ENCODE data around the gene ADAMTSL1. TPM values are rescaled to one million over a fixed set of nuclear protein-coding genes. Genes with fewer than 3 reads are reported as not detected.

ADAMTSL1 gene
- total RNA-seq, 1 experiment from 2014 or later, result 7.7 TPM

DNA sequence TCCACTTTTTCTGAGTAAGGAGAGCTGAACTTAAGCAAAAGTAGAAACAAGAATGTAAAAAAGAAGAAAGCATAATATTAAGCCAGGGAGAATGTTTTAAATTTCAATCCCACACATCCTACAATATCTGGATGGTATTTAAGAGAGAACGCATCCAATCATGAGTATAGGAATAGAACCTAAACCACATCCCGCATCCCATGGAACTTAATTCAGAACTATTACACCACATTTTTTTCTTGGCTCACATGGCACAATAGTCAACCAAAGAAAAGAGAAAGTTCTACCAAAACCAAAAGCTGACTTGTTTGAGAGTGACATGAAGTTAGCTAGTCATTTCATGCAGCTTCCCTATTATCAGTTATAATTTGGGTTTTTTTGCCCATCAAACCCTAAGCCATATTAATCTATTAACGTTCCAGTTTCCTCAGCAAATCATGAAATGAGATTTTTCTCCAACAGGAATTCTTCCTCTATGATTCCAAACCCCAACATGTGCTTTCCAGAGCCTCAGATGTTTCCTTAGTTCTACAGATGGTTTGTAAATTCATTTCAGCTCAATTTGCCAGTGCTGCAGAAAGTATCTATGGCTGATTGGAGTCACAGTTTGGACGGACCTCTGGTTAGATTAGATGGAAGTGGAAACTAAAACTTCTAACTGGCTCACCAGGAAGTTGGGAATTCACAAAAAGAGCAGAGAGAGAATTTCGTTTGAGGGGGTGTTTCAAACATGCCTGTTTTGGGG, 22.5 kb downstream of the ADAMTSL1 start:
- DNase-seq (ENCODE audit: low read depth), result no peak

DNA sequence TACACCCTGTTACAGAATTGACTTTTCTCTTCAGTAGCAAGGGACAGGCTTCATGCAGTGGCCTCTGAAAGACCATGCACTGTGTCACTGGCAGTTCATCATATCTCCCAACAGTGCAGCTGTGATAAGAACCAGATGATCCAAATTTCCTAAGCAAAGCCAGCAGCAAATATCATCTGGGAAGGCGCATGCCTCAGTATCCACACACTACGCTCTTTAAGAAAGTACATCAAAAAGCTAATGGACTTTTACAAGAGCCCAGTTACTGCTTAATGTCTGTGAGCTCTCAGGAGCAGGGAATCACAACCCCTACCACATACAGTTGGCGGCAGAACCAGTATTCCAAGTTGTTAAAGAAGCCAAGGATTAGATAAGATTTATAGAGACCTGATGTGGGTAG, 25.1 kb downstream of the ADAMTSL1 start:
- no peak for DNase-seq (ENCODE audit: low read depth)

DNA sequence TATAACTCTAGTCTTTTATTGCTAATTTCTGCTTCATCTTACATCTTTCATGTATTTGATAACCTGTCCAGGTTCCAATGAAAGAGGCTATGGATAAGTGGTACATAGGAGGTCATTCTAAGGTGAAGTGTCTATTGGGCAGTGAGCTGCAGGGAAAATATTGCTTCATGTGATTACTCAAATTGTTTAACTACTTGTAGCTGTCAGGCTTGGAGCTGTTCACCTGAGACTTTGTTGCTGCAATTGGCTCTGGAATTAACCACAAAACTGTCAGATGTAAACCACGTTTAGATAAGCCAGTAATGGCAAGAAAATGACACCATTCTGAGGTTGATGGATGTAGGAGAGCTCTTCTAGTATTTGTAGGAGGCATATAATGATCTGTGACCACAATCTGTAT, 26.0 kb downstream of the ADAMTSL1 start:
- DNase-seq (ENCODE audit: low read depth), result peak; percentile 59

GRCh38 chr9:18500451-18500850, 26.5 kb downstream of the ADAMTSL1 start:
- no peak for DNase-seq (ENCODE audit: low read depth)

- DNase-seq (ENCODE audit: low read depth), result no peak
Observed at GRCh38 chr9:18501949-18502348, 28.0 kb downstream of the ADAMTSL1 start.

DNA sequence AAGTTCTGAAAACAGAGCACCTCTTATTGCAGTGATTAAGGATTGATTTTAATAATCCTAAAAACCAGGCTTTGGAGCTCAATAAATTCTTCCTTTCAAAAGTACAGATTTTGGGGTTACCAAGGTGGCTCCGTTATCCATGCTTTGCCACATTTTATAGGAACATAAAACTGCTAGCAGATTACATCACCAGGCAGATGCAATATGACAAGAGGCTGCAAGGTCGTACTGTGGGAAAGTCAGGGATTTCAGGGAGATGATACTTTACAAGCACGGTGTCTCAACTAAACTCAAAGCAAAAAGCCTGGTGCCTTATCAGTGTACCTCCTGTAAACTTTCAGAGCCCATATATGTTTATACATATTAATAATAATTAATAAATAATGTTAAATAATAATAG, 28.6 kb downstream of the ADAMTSL1 start:
- no peak for DNase-seq (ENCODE audit: low read depth)

GRCh38 chr9:18504707-18505106, 30.8 kb downstream of the ADAMTSL1 start:
- no peak for DNase-seq (ENCODE audit: low read depth)

DNA sequence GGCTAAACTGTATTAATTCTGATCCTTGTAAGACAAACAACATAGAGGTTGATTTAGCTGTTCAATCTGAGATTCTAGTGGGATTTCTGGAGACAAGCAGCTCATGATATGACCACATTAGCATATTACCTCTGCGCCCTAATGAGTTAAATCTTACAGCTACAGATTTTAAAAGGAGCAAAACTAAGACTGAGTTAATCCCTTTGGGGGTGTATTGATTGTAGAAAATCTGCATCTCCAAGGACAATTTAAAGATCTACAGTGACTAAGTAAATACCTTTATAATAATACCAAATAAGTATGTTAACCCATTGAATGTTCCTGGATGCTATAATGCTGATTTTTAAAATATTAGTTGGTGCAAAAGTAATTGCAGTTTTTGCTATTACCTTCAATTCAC, 33.2 kb downstream of the ADAMTSL1 start:
- no peak for DNase-seq (ENCODE audit: low read depth)

GRCh38 chr9:18516514-18516913, 42.6 kb downstream of the ADAMTSL1 start:
- no peak for DNase-seq (ENCODE audit: low read depth)

DNA sequence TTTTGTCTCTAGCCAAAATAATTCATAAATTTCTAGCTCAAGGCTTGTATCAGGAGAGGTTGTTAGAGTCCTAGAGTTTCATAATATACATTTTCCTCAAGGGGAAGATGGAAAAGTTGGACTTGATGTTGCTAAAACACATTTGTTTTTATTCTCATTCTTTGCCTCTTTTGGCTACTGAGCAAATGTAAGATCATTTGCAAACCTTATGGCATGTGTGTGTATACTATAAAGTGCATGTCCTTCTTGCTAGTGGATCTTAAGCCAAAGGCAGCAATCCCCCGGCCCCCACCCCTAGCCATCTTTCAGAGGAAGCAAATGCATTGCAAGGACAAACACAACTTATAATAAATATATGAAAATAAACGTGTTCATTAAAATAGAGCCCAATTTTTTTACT, 43.0 kb downstream of the ADAMTSL1 start:
- DNase-seq (ENCODE audit: low read depth), result no peak

GRCh38 chr9:18520416-18521047, 46.6 kb downstream of the ADAMTSL1 start:
- DNase-seq (ENCODE audit: low read depth), result no peak

DNA sequence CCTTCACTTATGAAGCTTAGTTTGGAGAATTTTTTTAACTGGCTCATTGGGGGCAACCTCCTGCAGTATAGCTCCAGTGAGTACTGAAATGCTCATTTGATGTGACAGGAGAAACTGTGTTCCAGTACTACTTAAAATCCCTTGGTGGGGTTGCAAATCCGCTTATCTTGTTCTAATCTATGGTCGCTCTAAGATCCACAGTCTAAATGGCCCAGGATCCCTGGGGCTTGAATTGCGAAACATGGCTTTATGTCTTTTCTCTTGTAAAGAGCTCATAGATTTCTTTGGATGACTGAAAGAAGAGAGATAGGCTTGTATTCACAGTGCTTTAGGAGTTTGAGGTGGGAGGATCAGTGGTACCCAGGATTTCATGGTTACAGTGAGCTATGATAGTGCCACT, 52.7 kb downstream of the ADAMTSL1 start:
- no peak for DNase-seq (ENCODE audit: low read depth)

DNA sequence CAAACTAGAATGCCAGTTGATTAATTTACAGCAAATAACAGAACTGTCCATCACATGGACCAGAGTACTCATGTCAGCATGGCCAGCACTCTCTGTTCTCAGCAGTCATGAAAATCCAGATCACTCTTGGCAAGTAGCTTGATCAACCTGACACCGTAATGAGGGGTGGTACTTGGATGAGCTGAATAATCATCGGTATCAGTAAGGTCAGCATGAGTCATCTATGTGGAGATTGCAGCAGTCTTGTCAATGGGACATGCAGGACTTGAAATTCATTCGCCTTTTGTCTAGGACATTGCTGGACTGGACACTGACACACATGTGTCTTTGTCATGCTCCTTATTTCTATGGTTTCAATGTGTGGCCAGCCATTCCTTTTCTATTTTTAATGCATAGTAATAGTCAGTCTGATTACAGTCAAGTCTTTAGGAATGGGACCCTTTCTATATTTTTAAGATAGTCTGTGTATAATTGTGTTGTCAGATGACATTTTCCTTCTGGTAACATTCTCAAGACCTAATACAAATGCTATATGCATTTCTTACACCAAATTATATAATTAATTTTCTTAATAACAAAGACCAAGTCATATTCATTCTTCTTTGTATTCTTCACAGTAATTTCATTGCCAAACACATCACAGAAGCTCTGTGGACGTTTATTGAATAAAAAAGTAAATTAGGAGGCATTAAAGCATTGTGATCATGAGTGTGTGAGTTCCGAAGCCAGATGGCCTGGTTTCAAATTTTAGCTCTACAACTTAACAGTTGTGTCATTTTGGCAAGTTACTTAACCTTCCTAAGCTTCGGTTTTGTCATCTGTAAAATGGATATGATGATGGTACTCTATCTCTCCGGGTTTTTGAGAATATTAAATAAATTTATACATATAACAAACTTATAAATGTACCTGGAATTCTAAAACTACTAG, 57.4 kb downstream of the ADAMTSL1 start:
- DNase-seq (ENCODE audit: low read depth), result peak; percentile 10

- no peak for DNase-seq (ENCODE audit: low read depth)
Observed at GRCh38 chr9:18534611-18535010, 60.7 kb downstream of the ADAMTSL1 start.

- no peak for DNase-seq (ENCODE audit: low read depth)
Observed at GRCh38 chr9:18536554-18536953, 62.6 kb downstream of the ADAMTSL1 start.

- DNase-seq (ENCODE audit: low read depth), result no peak
Observed at GRCh38 chr9:18539203-18539693, 65.3 kb downstream of the ADAMTSL1 start.

- peak; percentile 62 for DNase-seq (ENCODE audit: low read depth)
Observed at GRCh38 chr9:18542837-18543405, 69.0 kb downstream of the ADAMTSL1 start.

GRCh38 chr9:18543406-18544192, 69.6 kb downstream of the ADAMTSL1 start:
- DNase-seq (ENCODE audit: low read depth), result peak; percentile 86

DNA sequence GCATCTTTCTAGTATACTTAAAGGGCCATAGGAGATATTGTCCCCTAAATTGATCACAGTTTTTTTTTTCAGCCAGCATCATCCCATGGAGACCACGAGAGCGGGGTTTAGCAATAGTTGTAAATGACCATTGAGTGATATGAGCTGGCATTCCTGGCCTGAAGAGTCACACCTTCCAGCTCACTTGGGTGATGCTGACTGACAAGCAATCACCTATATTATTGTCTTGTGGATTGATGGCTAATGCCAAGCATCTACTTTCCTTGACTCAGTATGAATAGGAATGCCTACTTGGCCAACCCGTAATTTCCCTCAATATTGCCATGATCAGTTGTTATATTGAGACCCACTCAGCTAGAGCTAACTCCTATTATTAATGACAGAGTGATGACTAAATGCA, 70.5 kb downstream of the ADAMTSL1 start:
- DNase-seq (ENCODE audit: low read depth), result peak; percentile 61

DNA sequence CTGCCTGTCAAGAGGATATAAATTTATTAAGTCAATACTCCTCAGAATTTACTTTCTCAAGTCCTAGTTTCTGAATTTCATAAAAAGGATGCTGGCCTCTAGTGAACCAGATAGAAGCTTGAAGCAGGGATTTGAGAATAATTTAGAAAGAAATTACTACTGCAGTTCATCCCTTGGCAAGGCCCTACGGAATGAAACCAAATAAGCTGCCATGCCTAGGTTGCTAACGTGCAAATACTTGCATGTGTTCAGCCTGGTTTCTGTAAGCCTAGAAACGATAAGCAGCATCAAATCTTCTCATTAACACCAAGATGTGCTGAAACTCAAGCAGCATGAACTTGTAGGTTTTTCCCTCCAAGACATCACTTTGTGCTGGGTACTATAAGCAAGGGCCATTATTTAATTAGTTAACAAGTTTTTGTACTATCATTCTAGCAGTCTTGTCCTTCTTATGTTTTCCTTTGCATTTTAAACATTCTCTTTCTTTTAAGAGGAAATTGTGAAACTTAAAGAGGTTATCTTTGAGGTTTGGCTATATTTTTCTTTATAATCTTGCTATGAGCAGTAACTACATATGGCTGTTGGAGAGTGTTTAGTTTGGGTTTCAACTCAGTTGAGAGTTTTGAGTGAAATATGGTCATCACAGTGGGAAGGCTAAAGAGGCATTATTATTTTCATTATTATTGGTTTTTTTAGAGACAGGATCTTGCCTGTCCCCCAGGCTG, 71.8 kb downstream of the ADAMTSL1 start:
- DNase-seq (ENCODE audit: low read depth), result no peak
